HuH-7.5 (cell line): ENCODE measurements around the gene THAP6.
"Not testable (repeated sequence)": the region's sequence is repeated elsewhere in the genome, so short reads cannot be mapped to it uniquely, and the experiment has no call there.

Experiments
- DNase-seq: peaks from one replicate; pipeline ENCODE4 v3.0.0; 2011; ENCODE audit warnings: low spot score

The THAP6 gene

GRCh38 chr4:75525910-75526309, 11.6 kb downstream of the THAP6 start:
- DNase-seq, result no peak

GRCh38 chr4:75527482-75527881, 13.2 kb downstream of the THAP6 start:
- no peak for DNase-seq

GRCh38 chr4:75530556-75531322, 16.5 kb downstream of the THAP6 start:
- no peak for DNase-seq

GRCh38 chr4:75531536-75532143, 17.4 kb downstream of the THAP6 start:
- not testable (repeated sequence) for DNase-seq

GRCh38 chr4:75533339-75533887, 19.1 kb downstream of the THAP6 start:
- DNase-seq, result not testable (repeated sequence)

- DNase-seq, result not testable (repeated sequence)
Measured at GRCh38 chr4:75533926-75534325, 19.7 kb downstream of the THAP6 start.

GRCh38 chr4:75537308-75537707, 23.0 kb downstream of the THAP6 start:
- not testable (repeated sequence) for DNase-seq

- no peak for DNase-seq
Measured at GRCh38 chr4:75542824-75543223, 28.6 kb downstream of the THAP6 start.

GRCh38 chr4:75544220-75544619, 29.9 kb downstream of the THAP6 start:
- not testable (repeated sequence) for DNase-seq

GRCh38 chr4:75544870-75545269, 30.6 kb downstream of the THAP6 start:
- DNase-seq, result no peak

- no peak for DNase-seq
Measured at GRCh38 chr4:75545526-75545925, 31.3 kb downstream of the THAP6 start.

GRCh38 chr4:75547647-75548387, 33.5 kb downstream of the THAP6 start:
- peak; percentile 13 for DNase-seq

GRCh38 chr4:75549019-75549418, 34.7 kb downstream of the THAP6 start:
- DNase-seq, result no peak

- no peak for DNase-seq
Measured at GRCh38 chr4:75552452-75552851, 38.2 kb downstream of the THAP6 start.

GRCh38 chr4:75555294-75556164, 41.3 kb downstream of the THAP6 start, which contains the start of gene ODAPH:
Gene ODAPH (plus strand): TSS chr4:75556066. CDS start chr4:75556083, 17 bp downstream.
- no peak for DNase-seq

GRCh38 chr4:75557696-75558095, 43.4 kb downstream of the THAP6 start:
- DNase-seq, result no peak

- no peak for DNase-seq
Measured at GRCh38 chr4:75561789-75562188, 47.5 kb downstream of the THAP6 start.

- no peak for DNase-seq
Measured at GRCh38 chr4:75564023-75564422, 49.8 kb downstream of the THAP6 start.

- DNase-seq, result no peak
Measured at GRCh38 chr4:75565481-75565880, 51.2 kb downstream of the THAP6 start.

- DNase-seq, result no peak
Measured at GRCh38 chr4:75566911-75567310, 52.6 kb downstream of the THAP6 start.

GRCh38 chr4:75567725-75568124, 53.5 kb downstream of the THAP6 start:
- no peak for DNase-seq
